ENCODE results near the gene ERC1.

ERC1 gene

GRCh38 chr12:976644-977043 lies 14.4 kb upstream of the ERC1 start:
- H3K4me3 ChIP-seq (ENCODE audit: low read depth, low read length, poor library complexity, severe bottlenecking): no peak overlapping the region
- H3K9ac ChIP-seq (ENCODE audit: low read length): no peak overlapping the region
- H2AFZ ChIP-seq (ENCODE audit: low read length): peak overlapping the region; percentile 28
- TF ChIP-seq CTCF (IDR thresholded peaks at IDR 0.05; ENCODE audit: low read length): no peak
- no peaks in the 10 kb centered on the region for H4K20me1 ChIP-seq (ENCODE audit: insufficient read depth, low read length)
- no peaks in the 10 kb centered on the region for H3K79me2 ChIP-seq (ENCODE audit: insufficient read depth, low read length)
- no peaks in the 10 kb centered on the region for H3K9me2 ChIP-seq (ENCODE audit: low read depth, low read length)
- H3K27me3 ChIP-seq (ENCODE audit: insufficient read depth, low read length): no peaks in the 10 kb centered on the region
- H3K27ac ChIP-seq (ENCODE audit: low read depth, low read length, poor library complexity, severe bottlenecking): no peak overlapping the region
- no peaks in the 10 kb centered on the region for H3K9me3 ChIP-seq (ENCODE audit: low read length)
- H3K4me2 ChIP-seq (ENCODE audit: low read length): no peak overlapping the region
- H3K4me1 ChIP-seq (ENCODE audit: insufficient read depth, low read length, severe bottlenecking): no peaks in the 10 kb centered on the region
- no peaks in the 10 kb centered on the region for H3F3A ChIP-seq (ENCODE audit: insufficient read depth, low read length)
- no peaks in the 10 kb centered on the region; the same call in 1 of the 2 replicates for H3K36me3 ChIP-seq (ENCODE audit: insufficient read depth, low read length)

- H4K20me1 ChIP-seq (ENCODE audit: insufficient read depth, low read length): no peaks in the 10 kb centered on the region
- H3K36me3 ChIP-seq (ENCODE audit: insufficient read depth, low read length): no peaks in the 10 kb centered on the region; the same call in 1 of the 2 replicates
- no peaks in the 10 kb centered on the region for H3K9me2 ChIP-seq (ENCODE audit: low read depth, low read length)
- H3K9me3 ChIP-seq (ENCODE audit: low read length): no peaks in the 10 kb centered on the region
- no peak overlapping the region for H3K27ac ChIP-seq (ENCODE audit: low read depth, low read length, poor library complexity, severe bottlenecking)
- no peaks in the 10 kb centered on the region for H3K79me2 ChIP-seq (ENCODE audit: insufficient read depth, low read length)
- H3K4me1 ChIP-seq (ENCODE audit: insufficient read depth, low read length, severe bottlenecking): no peaks in the 10 kb centered on the region
- H3K4me3 ChIP-seq (ENCODE audit: low read depth, low read length, poor library complexity, severe bottlenecking): no peak overlapping the region
- no peaks in the 10 kb centered on the region for H3F3A ChIP-seq (ENCODE audit: insufficient read depth, low read length)
- TF ChIP-seq CTCF (IDR thresholded peaks at IDR 0.05; ENCODE audit: low read length): peak; percentile 38; the same call in 1 of the 2 replicates
- TF ChIP-seq EZH2 (IDR thresholded peaks at IDR 0.05; ENCODE audit: borderline replicate concordance, low read length): no peak
- H2AFZ ChIP-seq (ENCODE audit: low read length): peak overlapping the region; percentile 28; the same call in 1 of the 2 replicates
- no peak overlapping the region for H3K9ac ChIP-seq (ENCODE audit: low read length)
- no peak overlapping the region for H3K4me2 ChIP-seq (ENCODE audit: low read length)
- H3K27me3 ChIP-seq (ENCODE audit: insufficient read depth, low read length): no peaks in the 10 kb centered on the region
These were observed 13.9 kb upstream of the ERC1 start for GRCh38 chr12:977156-977555.

GRCh38 chr12:979349-979748 lies 11.7 kb upstream of the ERC1 start:
- H2AFZ ChIP-seq (ENCODE audit: low read length): no peak overlapping the region
- H4K20me1 ChIP-seq (ENCODE audit: insufficient read depth, low read length): no peaks in the 10 kb centered on the region
- H3K27ac ChIP-seq (ENCODE audit: low read depth, low read length, poor library complexity, severe bottlenecking): no peak overlapping the region
- no peaks in the 10 kb centered on the region for H3K9me3 ChIP-seq (ENCODE audit: low read length)
- TF ChIP-seq EZH2 (IDR thresholded peaks at IDR 0.05; ENCODE audit: borderline replicate concordance, low read length): no peak
- TF ChIP-seq CTCF (IDR thresholded peaks at IDR 0.05; ENCODE audit: low read length): no peak
- H3K9me2 ChIP-seq (ENCODE audit: low read depth, low read length): no peaks in the 10 kb centered on the region
- H3K4me1 ChIP-seq (ENCODE audit: insufficient read depth, low read length, severe bottlenecking): no peaks in the 10 kb centered on the region
- no peak overlapping the region for H3K9ac ChIP-seq (ENCODE audit: low read length)
- H3F3A ChIP-seq (ENCODE audit: insufficient read depth, low read length): no peaks in the 10 kb centered on the region
- H3K4me2 ChIP-seq (ENCODE audit: low read length): no peak overlapping the region
- no peak overlapping the region for H3K4me3 ChIP-seq (ENCODE audit: low read depth, low read length, poor library complexity, severe bottlenecking)
- H3K27me3 ChIP-seq (ENCODE audit: insufficient read depth, low read length): no peaks in the 10 kb centered on the region
- H3K79me2 ChIP-seq (ENCODE audit: insufficient read depth, low read length): no peaks in the 10 kb centered on the region
- H3K36me3 ChIP-seq (ENCODE audit: insufficient read depth, low read length): no peaks in the 10 kb centered on the region; the same call in 1 of the 2 replicates

Measured in OCI-LY1 (cell line).